ENCODE measurements around the gene PALB2. TPM values are rescaled to one million over a fixed set of nuclear protein-coding genes. Genes with fewer than 3 reads are reported as not detected.
"Not testable (repeated sequence)": the region's sequence is repeated elsewhere in the genome, so short reads cannot be mapped to it uniquely, and the experiment has no call there.

Gene PALB2
- total RNA-seq, 2 experiments from 2014 or later = 20.3 to 20.8 TPM

DNA sequence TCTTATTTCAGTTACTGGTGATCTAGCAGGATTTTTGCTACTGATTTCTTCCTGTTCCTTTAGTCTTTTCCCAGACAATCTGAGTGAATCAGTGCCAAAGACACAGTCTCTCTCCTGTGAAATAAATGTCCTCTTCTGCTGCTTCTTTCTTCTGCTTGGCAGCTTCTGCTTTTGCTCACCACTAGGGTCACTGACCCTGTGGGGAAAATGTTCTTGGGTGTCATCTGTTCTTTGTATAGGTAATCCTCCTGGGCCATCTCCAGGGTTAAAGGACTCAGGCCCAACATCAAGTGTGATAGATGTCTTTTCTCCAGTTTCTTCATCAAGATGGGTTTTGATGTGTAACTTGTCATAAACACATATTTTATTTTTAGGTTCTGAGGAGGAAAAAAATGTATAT is 5.2 kb downstream of the PALB2 start:
- H3K4me3 Mint-ChIP-seq = no peak overlapping the region
- DNase-seq = no peak
- ChIA-PET POLR2A (no interaction called here), CTCF (no interaction called here)
- no peaks in the 10 kb centered on the region for H3K9me3 Mint-ChIP-seq
- peaks cover 31% of the 10 kb centered on the region for H3K36me3 Mint-ChIP-seq
- H3K4me1 Mint-ChIP-seq (ENCODE audit: low read depth) = peaks cover 14% of the 10 kb centered on the region
- H3K27ac Mint-ChIP-seq = no peak overlapping the region
- intact Hi-C loops (cut with micrococcal nuclease) = no loop called here
- no peaks in the 10 kb centered on the region for H3K27me3 Mint-ChIP-seq

DNA sequence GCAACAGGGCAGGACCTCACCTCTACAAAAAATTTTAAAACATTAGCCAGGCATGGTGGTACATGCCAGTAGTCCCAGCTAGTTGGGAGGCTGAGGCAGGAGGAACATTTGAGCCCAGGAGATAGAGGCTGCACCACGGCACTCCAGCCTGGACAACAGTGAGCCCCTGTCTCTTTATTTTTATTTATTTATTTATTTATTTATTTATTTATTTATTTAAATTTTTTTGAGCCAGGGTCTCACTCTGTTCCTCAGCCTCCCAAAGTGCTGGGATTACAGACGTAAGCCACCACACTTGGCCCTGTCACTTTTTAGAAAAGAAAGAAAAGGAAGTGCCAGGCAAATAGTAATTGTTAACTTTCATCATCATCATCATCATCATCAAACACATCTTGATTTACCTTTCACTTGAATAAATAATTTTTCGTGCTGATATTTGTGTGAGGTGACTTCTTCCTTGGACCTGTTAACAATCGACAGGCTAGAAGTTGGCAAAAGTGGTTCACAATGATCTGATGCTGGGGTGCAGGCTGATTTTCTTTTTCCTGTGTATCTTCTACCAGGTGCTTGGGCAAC is 6.6 kb downstream of the PALB2 start:
- intact Hi-C loops (cut with micrococcal nuclease) = no loop called here
- Mint-ChIP-seq H3K27me3 (no peaks in the 10 kb centered on the region), H3K4me1 (ENCODE audit: low read depth) (peaks cover 8% of the 10 kb centered on the region), H3K36me3 (peaks cover 37% of the 10 kb centered on the region), H3K27ac (no peak overlapping the region), H3K9me3 (no peaks in the 10 kb centered on the region), H3K4me3 (no peak overlapping the region)
- ChIA-PET CTCF (no interaction called here), POLR2A (no interaction called here)
- DNase-seq = no peak

DNA sequence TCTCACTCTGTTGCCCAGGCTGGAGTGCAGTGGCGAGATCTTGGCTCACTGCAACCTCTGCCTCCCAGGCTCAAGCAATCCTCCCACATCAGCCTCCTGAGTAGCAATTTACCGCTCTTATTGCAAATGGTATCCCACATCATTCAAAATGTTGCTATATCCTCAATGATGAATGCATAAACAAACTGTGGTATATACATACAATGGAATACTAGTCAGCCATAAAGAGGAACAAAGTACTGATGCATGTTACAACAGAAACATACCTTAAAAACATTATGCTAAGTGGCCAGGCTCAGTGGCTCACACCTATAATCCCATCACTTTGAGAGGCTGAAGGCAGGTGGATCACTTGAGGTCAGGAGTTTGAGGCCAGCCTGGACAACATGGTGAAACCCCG is 9.2 kb downstream of the PALB2 start:
- H3K9me3 Mint-ChIP-seq; H3K27me3 Mint-ChIP-seq; DNase-seq; CTCF ChIA-PET; H3K4me3 Mint-ChIP-seq; H3K4me1 Mint-ChIP-seq (ENCODE audit: low read depth); POLR2A ChIA-PET; H3K27ac Mint-ChIP-seq; intact Hi-C loops (cut with micrococcal nuclease): not testable (repeated sequence)
- H3K36me3 Mint-ChIP-seq = peaks cover 44% of the 10 kb centered on the region

DNA sequence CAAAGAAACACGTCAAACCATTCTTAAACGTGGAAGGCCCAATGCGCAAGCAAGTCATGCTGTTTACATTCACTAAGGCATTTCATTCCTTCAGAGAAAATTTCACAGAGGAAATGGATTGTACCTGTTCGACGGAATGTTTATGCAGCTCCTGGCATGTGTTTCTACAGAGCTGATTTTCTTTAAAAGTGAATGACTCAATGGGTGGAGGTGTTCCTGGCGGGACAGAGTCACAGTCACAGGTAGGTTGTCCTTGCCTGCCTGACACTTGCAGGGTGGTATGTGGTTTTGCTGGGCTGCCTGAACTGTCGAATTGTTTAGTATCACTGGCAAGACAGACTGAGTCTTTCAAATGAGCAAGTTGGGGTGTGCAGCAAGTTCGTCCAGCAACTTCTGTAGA is 11.6 kb downstream of the PALB2 start:
- DNase-seq = no peak
- peaks cover 5% of the 10 kb centered on the region for H3K4me1 Mint-ChIP-seq (ENCODE audit: low read depth)
- H3K27ac Mint-ChIP-seq = no peak overlapping the region
- intact Hi-C loops (cut with micrococcal nuclease) = no loop called here
- H3K9me3 Mint-ChIP-seq = no peaks in the 10 kb centered on the region
- no peaks in the 10 kb centered on the region for H3K27me3 Mint-ChIP-seq
- H3K4me3 Mint-ChIP-seq = no peak overlapping the region
- POLR2A ChIA-PET = no interaction called here
- peaks cover 36% of the 10 kb centered on the region for H3K36me3 Mint-ChIP-seq
- CTCF ChIA-PET = interaction anchor here (0.6 kb wide), 1 partner anchor 98 kb away, joined by 4 read pairs; no protein-coding TSS in a partner anchor

DNA sequence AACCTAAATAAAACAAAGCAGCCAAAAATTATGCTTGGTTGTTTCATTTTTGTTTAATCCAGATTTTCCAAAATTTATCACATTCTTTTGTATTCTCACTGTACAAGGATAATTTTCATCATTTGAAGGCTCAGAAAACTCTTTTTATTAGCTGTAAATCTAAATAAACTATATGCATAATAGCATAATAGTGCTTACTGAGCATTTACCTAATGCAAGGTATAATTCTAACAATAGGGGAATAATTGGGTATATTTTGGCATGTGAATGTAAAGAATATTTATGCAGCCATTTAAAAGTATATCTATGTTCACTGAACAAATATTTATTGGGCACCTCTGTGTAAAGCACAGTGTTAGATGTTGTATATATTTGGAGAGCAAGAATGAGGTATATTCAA is 17.0 kb downstream of the PALB2 start:
- DNase-seq = no peak
- Mint-ChIP-seq H3K27me3 (no peaks in the 10 kb centered on the region), H3K4me1 (ENCODE audit: low read depth) (no peaks in the 10 kb centered on the region), H3K36me3 (peaks cover 42% of the 10 kb centered on the region), H3K4me3 (no peak overlapping the region), H3K27ac (no peak overlapping the region), H3K9me3 (no peaks in the 10 kb centered on the region)
- CTCF ChIA-PET = no interaction called here
- POLR2A ChIA-PET = no interaction called here
- intact Hi-C loops (cut with micrococcal nuclease) = no loop called here

DNA sequence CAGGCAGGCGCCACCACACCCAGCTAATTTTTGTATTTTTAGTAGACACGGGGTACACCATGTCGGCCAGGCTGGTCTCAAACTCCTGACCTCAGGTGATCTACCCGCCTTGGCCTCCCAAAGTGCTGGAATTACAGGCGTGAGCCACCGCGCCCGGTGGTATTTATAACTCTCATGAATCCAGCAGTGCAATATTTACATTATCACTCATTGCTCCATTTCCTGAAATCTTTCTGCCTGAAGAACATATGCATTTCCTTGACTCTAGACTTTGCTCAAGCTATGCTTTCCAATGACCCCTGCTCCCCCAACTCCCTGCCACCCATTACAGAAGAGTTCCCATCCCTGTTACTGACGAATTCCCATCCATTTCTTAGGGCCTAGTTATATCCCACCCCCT is 25.3 kb downstream of the PALB2 start:
- Mint-ChIP-seq H3K27ac (no peak overlapping the region), H3K4me1 (ENCODE audit: low read depth) (no peaks in the 10 kb centered on the region), H3K9me3 (no peaks in the 10 kb centered on the region), H3K36me3 (peaks cover 25% of the 10 kb centered on the region), H3K27me3 (no peaks in the 10 kb centered on the region), H3K4me3 (no peak overlapping the region)
- ChIA-PET CTCF (no interaction called here), POLR2A (no interaction called here)
- intact Hi-C loops (cut with micrococcal nuclease) = no loop called here
- no peak for DNase-seq

DNA sequence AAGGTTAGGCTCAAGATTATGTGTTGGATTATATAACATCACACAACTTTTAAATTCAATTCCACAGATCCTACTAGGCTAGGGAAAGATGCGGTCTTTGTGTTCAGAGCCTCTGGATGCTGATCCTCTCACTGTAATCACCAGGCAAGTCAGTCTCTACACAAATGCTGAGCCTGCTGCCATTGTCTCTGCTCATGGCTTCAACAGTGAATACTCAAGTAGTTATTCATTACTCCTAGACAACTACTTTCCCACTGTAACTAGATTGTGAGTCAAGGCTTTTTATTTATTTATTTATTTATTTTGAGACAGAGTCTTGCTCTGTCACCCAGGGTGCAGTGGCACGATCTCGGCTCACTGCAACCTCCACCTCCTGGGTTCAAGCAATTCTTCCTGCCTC is 29.2 kb downstream of the PALB2 start:
- Mint-ChIP-seq H3K27me3 (no peaks in the 10 kb centered on the region), H3K27ac (no peak overlapping the region), H3K36me3 (peaks cover 18% of the 10 kb centered on the region), H3K4me3 (no peak overlapping the region), H3K9me3 (no peaks in the 10 kb centered on the region), H3K4me1 (ENCODE audit: low read depth) (no peaks in the 10 kb centered on the region)
- intact Hi-C loops (cut with micrococcal nuclease) = no loop called here
- ChIA-PET POLR2A (no interaction called here), CTCF (no interaction called here)
- no peak for DNase-seq

DNA sequence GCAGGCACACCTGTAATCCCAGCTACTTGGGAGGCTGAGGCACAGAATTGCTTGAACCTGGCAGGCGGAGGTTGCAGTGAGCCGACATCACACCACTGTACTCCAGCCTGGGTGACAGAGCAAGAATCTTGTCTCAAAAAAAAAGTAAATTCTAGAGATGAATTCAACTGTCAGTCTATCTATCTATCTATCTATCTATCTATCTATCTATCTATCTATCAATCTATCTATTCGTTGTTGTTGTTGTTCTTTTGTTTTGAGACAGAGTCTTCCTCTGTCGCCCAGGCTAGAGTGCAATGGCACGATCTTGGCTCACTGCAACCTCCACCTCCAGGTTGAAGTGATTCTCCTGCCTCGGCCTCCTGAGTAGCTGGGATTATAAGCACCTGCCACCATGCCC is 30.2 kb downstream of the PALB2 start:
- DNase-seq; intact Hi-C loops (cut with micrococcal nuclease); H3K4me3 Mint-ChIP-seq; CTCF ChIA-PET; POLR2A ChIA-PET; H3K27me3 Mint-ChIP-seq; H3K4me1 Mint-ChIP-seq (ENCODE audit: low read depth); H3K27ac Mint-ChIP-seq; H3K9me3 Mint-ChIP-seq: not testable (repeated sequence)
- H3K36me3 Mint-ChIP-seq = peaks cover 17% of the 10 kb centered on the region

DNA sequence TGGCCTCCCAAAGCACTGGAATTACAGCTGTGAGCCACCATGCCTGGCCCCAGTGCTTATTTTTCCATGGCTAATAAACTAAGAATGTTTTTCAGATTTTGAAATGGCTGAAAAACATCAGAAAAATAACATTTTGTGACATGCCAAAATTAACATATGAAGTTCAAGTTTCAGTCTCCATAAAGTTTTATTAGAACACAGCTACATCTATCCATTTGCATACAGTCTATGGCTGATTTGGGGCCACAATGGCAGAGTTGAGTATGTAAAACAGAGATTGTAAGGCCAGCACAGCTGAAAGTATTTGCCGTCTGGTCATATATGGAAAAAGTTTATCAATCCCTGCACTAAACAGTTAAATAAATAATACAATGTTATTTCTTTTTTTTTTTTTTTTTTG is 31.2 kb downstream of the PALB2 start:
- intact Hi-C loops (cut with micrococcal nuclease) = no loop called here
- Mint-ChIP-seq H3K9me3 (no peaks in the 10 kb centered on the region), H3K27me3 (no peaks in the 10 kb centered on the region), H3K4me1 (ENCODE audit: low read depth) (no peaks in the 10 kb centered on the region), H3K27ac (no peak overlapping the region), H3K36me3 (peaks cover 21% of the 10 kb centered on the region), H3K4me3 (no peak overlapping the region)
- POLR2A ChIA-PET = no interaction called here
- DNase-seq = no peak
- CTCF ChIA-PET = interaction anchor here (2.0 kb wide), 1 partner anchor 13 kb away, joined by 8 read pairs; the partner anchor contains the start of gene NDUFAB1

DNA sequence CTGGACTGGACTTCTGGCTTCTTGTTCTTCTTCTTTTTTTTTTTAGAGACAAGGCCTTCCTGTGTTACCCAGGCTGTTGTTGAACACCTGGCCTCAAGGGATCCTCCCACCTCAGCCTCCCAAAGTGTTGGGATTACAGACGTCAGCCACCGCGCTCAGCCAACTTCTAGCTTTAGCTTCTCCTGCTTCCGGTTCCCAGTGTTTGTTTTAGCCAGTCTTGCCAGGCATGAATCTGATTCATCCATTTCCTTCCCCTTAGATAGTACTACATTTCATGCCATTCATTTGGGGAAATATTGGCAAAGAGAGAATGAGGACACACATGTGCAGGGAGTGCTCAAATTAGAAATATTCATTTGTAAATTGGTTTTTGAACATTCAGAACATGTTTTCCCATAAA is 32.9 kb downstream of the PALB2 start:
- H3K4me3 Mint-ChIP-seq = no peak overlapping the region
- POLR2A ChIA-PET = no interaction called here
- CTCF ChIA-PET = no interaction called here
- no peaks in the 10 kb centered on the region for H3K27me3 Mint-ChIP-seq
- no peaks in the 10 kb centered on the region for H3K4me1 Mint-ChIP-seq (ENCODE audit: low read depth)
- DNase-seq = no peak
- intact Hi-C loops (cut with micrococcal nuclease) = no loop called here
- H3K36me3 Mint-ChIP-seq = peaks cover 22% of the 10 kb centered on the region
- no peak overlapping the region for H3K27ac Mint-ChIP-seq
- H3K9me3 Mint-ChIP-seq = no peaks in the 10 kb centered on the region

DNA sequence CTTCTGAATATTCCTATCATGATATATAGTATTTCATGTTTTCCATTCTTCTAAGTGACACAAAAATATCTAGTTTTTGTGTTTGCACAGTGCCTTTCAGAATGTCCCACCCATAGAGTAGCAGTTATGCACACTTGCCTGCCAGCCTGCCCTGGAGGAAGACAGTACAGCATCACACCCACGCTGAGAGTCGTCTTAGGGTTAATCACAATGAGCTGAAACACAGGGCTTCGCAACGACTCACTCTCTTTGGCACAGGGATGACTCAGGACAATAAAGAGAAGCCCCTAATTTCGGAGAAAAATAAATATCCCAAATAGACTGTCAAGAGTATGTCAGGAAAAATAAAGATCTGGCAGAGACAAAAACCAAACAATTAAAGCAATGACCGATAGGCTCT is 33.4 kb downstream of the PALB2 start:
- Mint-ChIP-seq H3K36me3 (peaks cover 23% of the 10 kb centered on the region), H3K27me3 (no peaks in the 10 kb centered on the region), H3K4me1 (ENCODE audit: low read depth) (no peaks in the 10 kb centered on the region), H3K9me3 (no peaks in the 10 kb centered on the region), H3K27ac (no peak overlapping the region), H3K4me3 (no peak overlapping the region)
- CTCF ChIA-PET = no interaction called here
- DNase-seq = no peak
- POLR2A ChIA-PET = no interaction called here
- intact Hi-C loops (cut with micrococcal nuclease) = no loop called here

DNA sequence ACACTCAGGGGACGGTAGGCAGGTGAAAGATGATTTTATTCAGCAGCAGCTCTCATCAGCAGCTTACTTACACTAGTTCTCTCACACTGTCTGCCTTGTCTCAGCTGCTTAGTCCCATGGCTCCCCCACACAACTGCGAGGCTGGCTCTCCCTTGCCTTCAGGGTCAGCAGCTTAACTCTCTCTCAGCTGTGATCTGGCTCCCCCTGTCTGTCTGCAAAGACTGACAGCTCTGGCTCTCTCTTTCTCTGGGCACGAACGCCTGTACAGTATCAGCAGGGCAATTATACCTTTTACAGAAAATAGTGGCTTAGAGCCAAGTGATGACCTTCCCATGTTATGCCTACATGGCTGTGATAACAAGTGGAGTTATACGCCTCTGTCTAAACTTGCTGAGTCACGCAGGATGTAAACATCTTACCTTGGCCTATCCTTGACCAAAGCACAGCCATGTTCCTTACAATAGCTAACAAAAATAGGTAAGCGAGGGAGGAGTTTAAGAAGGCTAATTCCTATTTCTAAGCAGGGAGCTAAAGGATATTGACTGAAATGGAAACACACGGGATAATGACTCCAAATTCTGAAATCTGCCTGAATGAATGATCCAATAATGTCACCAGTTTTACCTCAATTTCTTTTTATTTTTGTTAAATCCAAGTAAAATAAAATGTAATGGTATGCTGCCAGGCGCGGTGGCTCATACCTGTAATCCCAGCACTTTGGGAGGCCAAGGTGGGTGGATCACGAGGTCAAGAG is 43.9 kb downstream of the PALB2 start:
- DNase-seq = peak; percentile 38
- Mint-ChIP-seq H3K36me3 (peaks cover 6% of the 10 kb centered on the region), H3K27ac (peak overlapping the region; percentile 36), H3K9me3 (no peaks in the 10 kb centered on the region), H3K4me1 (ENCODE audit: low read depth) (peaks cover 28% of the 10 kb centered on the region), H3K4me3 (peak overlapping the region; percentile 23), H3K27me3 (no peaks in the 10 kb centered on the region)
- ChIA-PET POLR2A (no interaction called here), CTCF (interaction anchor here (0.7 to 2.1 kb wide), 19 partner anchors 9 to 161 kb away, joined by 3 to 13 read pairs (median 3); partner anchors contain the start of genes EARS2 and UBFD1)
- intact Hi-C loops (cut with micrococcal nuclease) = loop anchor here (2.0 to 5.0 kb wide), 2 partner anchors 95 to 144 kb away; partner anchors contain the start of gene COG7

Data from activated CD4-positive, alpha-beta memory T cell treated with anti-CD3 and anti-CD28 coated beads for 36 hours (primary cell).